Heart left ventricle (tissue), 13 donors: ENCODE data around the gene ATP6V0A1.

Source experiments
- POLR2A ChIP-seq, 2 donors: fragments of 450-650 bp; IDR thresholded peaks; one replicate each; pipeline ENCODE4 v1.6.1; 2017; ENCODE audit warnings: antibody characterized with exemption in 2 of 2, mild to moderate bottlenecking in 2 of 2, moderate library complexity in 2 of 2
- TF ChIP-seq, protein P1 (sequence below), 12 donors: fragments of 200-600 bp; sonication (generic) in 4 of 12; IDR thresholded peaks; one replicate each; pipeline versions ENCODE4 v1.5.0 to v1.8.0; 2018 to 2022; ENCODE audit warnings: antibody characterized with exemption in 12 of 12, mild to moderate bottlenecking in 5 of 12
- donor health status: ischemic (EF 13 %, LVEDD 7.1; RV severe dilation, severe dysfunction).
- donor health status: DM: no; HTN: yes; CAD: no.
- donor health status: DM: no; HTN: no; CAD: no.
- donor health status: ischemic (EF 25% LVEDD 6.9; RV normal size, moderate dysfunction).
- donor health status: ischemic (EF 25% LVEDD 5.7; RV mildly dilated, moderate dysfunction).
- donor health status: ischemic (EF 35%, LVEDD 5.7; RV mildly dilated, moderate dysfunction).
- donor health status: nonischemic (EF 11% LVEDD 7.7; RV severe dilation, severe dysfunction).
- donor health status: DM: yes; HTN: yes; CAD: no.
- donor health status: PGD.
- donor health status: ischemic (EF 29% LVEDD 5.4; RV normal size, mild dysfunction).
- donor health status: nonischemic (EF 23%, LVEDD 6.1; RV moderate dilation, normal function).

DNA sequence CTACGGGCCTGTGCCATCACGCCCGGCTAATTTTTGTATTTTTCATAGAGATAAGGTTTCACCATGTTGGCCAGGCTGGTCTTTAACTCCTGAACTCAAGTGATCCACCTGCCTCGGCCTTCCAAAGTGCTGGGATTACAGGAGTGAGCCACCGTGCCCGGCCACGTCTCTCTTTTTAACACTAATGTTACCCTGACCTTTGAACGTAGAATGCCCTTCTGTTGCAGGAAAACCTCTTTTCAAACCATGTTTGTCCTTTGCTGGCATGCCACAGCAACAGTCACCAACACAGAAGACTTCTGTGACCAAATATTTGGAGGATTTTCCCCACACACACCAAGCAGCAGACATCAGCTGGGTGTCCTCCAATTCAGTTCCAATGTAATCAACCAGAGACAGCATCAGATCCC is 86.2 kb downstream of the ATP6V0A1 start:
- TF ChIP-seq, protein P1, sequence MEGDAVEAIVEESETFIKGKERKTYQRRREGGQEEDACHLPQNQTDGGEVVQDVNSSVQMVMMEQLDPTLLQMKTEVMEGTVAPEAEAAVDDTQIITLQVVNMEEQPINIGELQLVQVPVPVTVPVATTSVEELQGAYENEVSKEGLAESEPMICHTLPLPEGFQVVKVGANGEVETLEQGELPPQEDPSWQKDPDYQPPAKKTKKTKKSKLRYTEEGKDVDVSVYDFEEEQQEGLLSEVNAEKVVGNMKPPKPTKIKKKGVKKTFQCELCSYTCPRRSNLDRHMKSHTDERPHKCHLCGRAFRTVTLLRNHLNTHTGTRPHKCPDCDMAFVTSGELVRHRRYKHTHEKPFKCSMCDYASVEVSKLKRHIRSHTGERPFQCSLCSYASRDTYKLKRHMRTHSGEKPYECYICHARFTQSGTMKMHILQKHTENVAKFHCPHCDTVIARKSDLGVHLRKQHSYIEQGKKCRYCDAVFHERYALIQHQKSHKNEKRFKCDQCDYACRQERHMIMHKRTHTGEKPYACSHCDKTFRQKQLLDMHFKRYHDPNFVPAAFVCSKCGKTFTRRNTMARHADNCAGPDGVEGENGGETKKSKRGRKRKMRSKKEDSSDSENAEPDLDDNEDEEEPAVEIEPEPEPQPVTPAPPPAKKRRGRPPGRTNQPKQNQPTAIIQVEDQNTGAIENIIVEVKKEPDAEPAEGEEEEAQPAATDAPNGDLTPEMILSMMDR (IDR thresholded peaks at IDR 0.05): no peak
- TF ChIP-seq POLR2A (IDR thresholded peaks at IDR 0.05): no peak
